ENCODE results near the gene RHOBTB3.

DNA sequence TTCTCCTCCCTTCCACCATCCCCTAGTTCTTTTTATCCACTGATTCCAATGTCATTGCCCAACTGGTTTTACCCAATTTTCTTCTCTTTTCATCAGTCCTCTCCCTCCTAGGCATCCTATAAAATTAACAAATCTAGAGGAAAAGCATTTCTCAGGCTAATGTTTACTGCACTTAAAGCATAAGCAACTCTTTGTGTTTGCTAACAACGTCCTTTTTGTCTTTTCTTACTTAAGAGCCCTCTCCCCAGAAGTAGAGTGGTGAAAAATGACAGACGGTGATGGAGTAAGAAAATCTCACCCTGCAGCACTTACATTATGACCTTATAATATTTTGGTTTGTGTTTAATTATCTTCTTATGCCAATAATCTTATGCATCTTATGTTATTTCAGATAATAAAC, 46.8 kb upstream of the RHOBTB3 start:
- TF ChIP-seq, protein P1, sequence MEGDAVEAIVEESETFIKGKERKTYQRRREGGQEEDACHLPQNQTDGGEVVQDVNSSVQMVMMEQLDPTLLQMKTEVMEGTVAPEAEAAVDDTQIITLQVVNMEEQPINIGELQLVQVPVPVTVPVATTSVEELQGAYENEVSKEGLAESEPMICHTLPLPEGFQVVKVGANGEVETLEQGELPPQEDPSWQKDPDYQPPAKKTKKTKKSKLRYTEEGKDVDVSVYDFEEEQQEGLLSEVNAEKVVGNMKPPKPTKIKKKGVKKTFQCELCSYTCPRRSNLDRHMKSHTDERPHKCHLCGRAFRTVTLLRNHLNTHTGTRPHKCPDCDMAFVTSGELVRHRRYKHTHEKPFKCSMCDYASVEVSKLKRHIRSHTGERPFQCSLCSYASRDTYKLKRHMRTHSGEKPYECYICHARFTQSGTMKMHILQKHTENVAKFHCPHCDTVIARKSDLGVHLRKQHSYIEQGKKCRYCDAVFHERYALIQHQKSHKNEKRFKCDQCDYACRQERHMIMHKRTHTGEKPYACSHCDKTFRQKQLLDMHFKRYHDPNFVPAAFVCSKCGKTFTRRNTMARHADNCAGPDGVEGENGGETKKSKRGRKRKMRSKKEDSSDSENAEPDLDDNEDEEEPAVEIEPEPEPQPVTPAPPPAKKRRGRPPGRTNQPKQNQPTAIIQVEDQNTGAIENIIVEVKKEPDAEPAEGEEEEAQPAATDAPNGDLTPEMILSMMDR (IDR thresholded peaks at IDR 0.05; ENCODE audit: insufficient read depth, low read depth, low read length) = no peak
- no peak for TF ChIP-seq EZH2 (IDR thresholded peaks at IDR 0.05; ENCODE audit: insufficient read depth, low read length)

All from astrocyte (in vitro differentiated cells and primary cell).